Measurements from ENCODE around the gene ZNF277. TPM values are rescaled to one million over a fixed set of nuclear protein-coding genes. Genes with fewer than 3 reads are reported as not detected.

ZNF277 gene, protein sequence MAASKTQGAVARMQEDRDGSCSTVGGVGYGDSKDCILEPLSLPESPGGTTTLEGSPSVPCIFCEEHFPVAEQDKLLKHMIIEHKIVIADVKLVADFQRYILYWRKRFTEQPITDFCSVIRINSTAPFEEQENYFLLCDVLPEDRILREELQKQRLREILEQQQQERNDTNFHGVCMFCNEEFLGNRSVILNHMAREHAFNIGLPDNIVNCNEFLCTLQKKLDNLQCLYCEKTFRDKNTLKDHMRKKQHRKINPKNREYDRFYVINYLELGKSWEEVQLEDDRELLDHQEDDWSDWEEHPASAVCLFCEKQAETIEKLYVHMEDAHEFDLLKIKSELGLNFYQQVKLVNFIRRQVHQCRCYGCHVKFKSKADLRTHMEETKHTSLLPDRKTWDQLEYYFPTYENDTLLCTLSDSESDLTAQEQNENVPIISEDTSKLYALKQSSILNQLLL
- total RNA-seq, result 24.0 TPM

DNA sequence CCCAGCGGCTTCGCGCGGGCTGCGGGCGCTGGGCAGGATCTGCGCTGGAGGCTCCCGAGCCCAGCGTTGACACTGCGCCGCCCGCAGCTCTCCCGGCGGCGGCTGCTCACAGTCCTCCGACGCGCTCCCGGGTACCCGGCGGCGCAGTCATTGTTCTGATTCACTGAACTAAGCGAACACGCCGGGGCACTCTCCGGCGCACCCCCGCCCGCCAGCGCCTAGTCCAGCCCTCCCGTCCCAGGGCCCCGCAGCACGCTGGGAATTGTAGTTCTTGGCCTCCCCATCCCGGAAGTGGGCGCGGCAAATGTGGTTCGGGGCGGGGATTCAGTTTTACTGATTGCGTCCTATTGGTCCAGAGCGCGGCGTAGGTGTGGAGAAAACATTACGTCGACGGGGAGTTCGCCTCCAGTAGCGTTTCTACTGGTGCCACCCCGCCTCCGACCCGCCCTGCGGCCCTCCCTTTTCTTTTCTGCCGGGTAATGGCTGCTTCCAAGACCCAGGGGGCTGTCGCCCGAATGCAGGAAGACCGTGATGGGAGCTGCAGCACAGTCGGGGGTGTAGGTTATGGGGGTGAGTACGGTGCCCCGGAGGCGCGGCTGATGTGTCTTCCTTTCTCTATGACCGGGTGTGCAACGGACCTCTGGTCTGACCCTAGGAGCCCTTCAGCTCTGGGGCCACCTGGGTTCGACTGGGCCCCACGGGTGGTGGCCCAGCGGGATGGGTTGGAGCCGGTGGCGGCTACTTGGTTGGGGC is at the start of gene ZNF277, which contains the start of gene DOCK4:
Gene ZNF277, plus strand, starts transcription at position 458 of the 753 bp plus-strand sequence. Its CDS starts 22 bp downstream, at position 480.
Gene DOCK4, minus strand, starts transcription at position 162 of the 753 bp plus-strand sequence. CDS start 261 bp downstream, outside the sequence.
- intact Hi-C loops (cut with DNase I), result no loop called here
- ATAC-seq (peak; percentile 98), DNase-seq (ENCODE audit: low spot score) (peak; percentile 100)

DNA sequence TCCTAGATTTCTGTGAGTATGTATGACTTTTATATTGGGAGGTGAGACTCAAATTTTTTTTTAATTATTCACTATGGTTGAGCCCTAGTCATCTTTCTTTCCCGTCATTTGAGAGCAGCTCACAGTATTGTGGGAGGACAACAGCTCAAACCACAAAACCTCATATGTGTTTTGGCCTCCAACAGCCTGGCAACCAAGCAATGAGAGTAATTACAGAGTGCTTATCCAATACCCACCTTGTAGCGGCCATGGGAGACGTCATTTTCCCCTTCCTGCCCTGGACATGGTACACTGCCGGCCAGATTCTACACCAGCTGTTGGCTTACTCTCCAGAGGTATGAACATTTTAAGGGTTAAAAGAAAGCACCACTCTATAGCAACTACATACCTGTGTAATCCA is 49.4 kb upstream of the ZNF277 start:
- DNase-seq (ENCODE audit: low spot score) (no peak), ATAC-seq (no peak)
- intact Hi-C loops (cut with DNase I), result no loop called here

DNA sequence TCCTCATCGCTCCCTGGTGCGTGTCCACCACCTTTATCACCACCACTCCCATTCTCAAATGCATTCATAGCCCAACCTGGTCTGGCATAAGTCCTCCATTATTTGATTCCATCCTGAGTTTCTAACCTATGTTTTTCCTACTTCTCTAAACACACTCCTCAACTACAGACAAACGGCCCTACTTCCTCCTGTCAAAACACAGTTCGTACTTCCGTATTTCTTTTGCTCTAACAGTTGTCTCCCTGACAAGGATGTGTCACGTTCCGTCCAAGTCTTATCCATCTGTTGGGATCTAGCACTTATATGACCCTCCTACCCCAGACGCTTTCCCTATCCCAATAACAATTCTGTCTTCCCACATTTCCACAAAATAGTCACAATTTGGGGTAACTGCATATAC is 47.1 kb upstream of the ZNF277 start:
- no peak for ATAC-seq
- DNase-seq (ENCODE audit: low spot score), result no peak
- intact Hi-C loops (cut with DNase I), result no loop called here

DNA sequence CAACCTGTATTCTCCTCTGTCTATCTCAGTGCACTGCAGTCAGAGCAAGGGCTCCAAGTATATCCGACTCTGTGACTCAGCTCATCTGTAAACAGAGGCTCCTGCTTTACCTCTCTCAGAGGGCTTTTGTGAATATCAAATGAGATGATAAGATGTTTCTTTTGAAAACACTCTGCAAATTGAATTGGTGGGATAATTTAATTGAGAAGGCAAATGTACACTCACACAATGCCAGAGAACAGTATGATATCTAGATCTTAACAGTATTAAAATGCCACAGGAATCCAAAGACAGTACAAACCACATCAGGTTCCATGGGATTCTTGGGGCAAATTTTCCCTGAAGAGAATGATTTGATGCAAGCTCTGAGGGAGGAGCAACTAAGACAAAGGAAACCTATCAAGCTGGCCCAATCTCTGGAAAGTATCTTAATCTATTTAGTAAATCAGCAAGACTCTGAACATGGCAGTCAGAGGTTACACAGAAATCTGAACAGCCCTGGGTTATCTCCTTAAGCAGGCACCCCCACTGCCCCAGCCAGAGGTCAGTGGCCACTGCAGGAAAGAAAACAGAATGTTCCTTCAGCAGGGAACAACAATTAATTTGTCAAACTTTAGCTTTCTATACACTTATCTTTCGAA is 46.2 kb upstream of the ZNF277 start:
- DNase-seq (ENCODE audit: low spot score) (no peak), ATAC-seq (peak; percentile 16)

DNA sequence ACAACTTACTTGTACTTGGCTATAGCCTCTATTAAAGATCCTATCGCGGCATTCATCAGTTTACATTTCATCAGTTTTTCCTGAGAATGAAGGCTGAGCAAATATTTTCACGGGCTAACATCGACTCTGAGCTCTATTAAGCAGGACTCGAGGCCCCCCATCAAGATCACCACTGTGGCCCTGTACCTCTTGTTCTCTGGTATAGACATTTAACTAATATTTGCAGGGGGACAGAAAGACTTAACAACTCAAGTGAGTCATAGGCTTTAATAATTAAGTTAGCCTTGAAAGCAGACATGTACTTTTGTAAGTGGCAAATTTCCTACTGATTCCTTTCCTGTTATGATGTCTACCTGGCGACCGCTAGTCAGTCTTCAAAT is 45.7 kb upstream of the ZNF277 start:
- intact Hi-C loops (cut with DNase I), result no loop called here
- ATAC-seq, result no peak
- DNase-seq (ENCODE audit: low spot score), result no peak

More for the DNA sequence above, 46.2 kb upstream of the ZNF277 start:
- intact Hi-C loops (cut with DNase I), result no loop called here

DNA sequence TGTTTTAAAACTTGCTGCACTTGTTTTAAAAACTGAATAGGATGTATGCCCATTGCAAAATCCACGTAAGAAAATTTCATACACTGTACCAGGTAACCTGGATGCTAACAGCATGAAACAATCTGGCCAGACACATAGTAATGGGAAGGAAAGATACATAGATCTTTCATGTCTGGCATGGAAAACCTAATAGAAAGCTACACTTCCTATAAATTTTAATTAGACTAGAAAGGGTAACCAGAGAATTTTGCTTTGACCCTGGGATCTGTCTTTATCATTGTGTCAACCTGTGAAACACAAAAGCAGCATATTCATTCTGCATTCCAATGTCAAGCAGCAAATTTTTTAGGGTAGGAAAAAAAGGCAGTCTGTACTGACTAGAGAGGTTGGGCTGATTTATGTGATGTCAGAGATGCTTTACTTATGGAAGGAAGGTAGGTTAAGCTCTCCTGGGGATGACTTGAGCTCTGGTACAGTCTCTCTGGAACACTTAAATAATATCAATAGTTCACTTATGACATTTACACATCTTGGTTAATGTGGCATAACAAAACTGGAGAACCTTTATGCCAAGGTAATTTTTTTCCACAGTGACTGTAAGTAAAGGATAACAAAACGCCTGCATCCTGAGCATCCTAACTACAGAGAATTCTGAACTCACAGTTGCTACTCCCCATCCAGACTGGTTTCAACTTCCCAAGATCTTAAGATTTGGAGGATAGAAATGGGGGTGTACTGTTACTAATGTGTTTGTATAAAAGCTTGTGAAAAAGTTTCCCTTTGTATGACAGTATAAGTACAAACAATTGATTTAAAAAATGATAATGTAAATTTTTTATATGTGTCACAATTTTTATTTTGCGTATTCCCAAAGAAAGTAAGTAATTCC is 45.0 kb upstream of the ZNF277 start:
- no peak for DNase-seq (ENCODE audit: low spot score)
- intact Hi-C loops (cut with DNase I), result no loop called here
- no peak for ATAC-seq

DNA sequence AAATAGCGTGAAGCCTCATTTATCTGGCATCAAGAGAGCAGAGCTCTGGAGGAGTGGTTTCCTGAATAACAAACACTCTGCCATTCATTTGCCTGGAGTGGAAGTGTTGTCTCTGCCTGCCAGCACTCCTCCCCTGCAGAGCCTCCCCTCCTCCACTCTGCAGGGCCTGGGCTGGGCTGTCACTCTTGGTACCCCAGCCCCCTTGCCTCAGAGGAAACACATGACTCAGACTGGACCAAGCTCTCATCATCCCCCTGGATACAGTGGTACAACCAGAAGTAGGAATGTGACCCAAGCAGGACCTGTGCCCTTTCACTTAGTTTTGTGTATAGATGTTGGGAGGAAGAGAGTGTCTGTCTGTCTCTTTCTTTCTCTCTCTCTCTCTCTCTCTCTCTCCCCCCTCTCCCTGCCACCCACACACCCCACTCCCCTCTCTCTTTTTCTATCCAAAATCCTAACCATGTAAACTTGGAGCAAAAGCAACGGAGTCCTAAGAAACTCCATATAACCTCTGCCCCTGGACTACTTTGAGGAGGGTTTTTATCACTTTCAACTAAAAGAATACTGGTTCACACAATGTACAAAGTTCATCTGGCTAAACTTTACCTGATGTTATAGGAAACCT is 44.2 kb upstream of the ZNF277 start:
- intact Hi-C loops (cut with DNase I), result no loop called here
- DNase-seq (ENCODE audit: low spot score) (no peak), ATAC-seq (peak; percentile 80)

DNA sequence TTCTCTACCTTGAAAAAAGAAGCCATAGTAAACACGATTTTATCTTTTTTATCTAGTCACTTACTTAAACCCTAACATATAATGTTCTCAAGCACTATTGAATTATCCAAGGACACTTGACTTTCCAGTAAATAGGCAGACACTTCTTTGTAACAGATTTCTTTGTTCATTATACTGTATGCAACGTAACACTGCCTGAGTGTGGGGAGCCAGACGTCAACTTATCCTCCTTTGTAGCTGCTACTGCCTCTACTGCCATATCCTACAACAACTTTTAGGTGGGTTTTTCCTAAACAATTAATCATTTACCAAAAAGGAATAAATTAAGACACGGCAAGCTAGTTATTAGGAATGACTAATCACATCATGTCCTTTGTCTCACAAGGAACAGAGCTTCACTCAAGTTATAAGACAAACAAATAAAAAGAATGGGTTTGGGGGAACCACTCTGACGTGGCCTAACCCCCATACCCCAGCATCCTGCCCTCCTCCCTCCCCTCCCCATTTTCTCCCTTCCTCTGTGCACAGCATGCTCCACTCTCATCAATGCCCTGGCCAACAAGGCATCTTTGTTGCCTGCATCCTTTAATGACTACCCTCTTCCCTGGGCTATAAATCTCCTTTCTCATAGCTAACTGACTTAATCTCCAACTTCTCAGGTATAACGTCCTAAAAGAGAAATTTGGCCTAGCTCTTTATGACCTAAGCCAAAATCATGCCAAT is 43.5 kb upstream of the ZNF277 start:
- no peak for ATAC-seq
- DNase-seq (ENCODE audit: low spot score), result no peak
- intact Hi-C loops (cut with DNase I), result no loop called here

DNA sequence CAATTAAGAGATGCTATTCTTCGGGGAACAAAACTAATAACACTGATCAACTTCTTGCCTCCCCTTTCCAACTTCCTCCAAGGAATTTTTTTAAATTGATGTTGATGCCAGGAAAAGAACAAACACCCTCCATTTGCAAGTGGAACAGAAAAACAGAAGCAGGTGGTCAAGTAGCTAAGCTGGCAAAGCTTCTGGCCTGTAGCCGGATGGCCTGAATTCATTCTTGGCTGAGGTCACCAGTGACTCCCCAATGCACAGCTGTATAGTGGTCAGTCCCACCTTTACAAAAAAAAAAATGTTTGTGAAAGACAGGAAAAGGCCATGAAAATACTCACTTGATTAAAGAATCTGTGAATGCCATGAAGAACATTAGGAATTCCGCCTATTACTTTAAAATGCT is 39.3 kb upstream of the ZNF277 start:
- DNase-seq (ENCODE audit: low spot score), result no peak
- no peak for ATAC-seq
- intact Hi-C loops (cut with DNase I), result no loop called here

DNA sequence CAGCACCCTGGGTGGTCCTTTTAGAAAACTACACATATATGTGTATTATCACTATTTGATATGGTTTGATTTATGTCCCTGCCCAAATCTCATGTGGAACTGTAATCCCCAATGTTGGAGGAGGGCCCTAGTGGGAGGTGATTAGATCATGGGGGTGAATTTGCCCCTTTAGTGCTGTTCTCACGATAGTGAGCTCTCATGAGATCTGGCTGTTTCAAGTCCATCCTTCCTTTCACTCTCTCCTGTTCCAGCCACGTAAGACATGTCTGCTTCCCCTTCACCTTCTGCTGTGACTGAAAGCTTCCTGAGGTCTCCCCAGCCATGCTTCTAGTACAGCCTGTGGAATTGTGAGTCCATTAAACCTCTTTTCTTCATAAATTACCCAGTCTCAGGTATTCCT is 37.6 kb upstream of the ZNF277 start:
- intact Hi-C loops (cut with DNase I), result no loop called here
- DNase-seq (ENCODE audit: low spot score) (no peak), ATAC-seq (no peak)

DNA sequence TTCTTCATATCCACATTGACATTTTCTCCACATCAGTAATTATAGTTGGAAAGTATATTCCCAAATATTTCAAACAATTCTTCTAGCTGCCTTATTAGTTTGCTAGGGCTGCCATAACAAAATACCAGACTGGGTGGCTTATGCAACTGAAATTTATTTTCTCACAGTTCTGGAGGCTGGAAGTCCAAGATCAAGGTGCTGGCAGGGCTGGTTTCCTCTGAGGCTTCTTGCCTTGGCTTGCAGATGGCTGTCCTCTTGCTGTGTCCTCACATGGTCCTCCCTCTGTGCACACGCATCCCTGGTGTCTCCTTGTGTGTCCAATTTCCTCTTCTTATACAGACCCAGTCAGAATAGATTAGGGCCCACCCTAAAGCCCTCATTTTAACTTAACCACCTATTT is 34.8 kb upstream of the ZNF277 start:
- ATAC-seq (no peak), DNase-seq (ENCODE audit: low spot score) (no peak)
- intact Hi-C loops (cut with DNase I), result no loop called here

DNA sequence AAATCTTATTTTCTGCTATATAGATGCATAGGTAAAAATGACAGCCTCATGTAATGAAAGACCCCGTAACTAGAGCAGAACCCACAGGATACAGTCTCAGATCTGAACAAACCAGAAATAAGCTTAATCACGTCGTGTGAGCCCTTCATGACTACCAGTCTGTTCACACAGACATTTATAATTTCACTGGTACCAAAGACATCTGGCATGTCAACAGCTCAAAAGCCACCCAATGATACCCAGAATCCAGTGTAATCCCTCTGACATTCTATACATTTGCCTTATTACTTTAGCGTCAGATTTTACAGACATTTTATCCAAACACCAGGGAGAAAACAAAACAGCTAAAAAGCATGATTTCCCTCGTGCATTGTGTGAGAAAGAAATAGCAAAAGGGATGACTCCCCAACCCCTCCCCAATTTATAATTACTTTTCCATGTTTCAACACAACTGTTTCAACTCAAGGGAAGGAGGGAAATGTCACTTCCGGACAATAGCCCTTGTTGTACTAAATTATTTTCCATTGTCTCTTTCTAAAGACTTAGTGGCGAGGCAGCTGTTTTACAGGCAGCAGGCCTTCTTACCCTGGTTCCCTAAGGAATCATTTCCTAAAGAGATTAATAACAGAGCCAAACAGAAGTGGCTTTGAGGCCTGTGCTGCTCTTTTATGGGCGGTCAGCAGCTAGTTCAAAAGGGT is 33.5 kb upstream of the ZNF277 start:
- ATAC-seq (peak; percentile 91), DNase-seq (ENCODE audit: low spot score) (no peak)
- intact Hi-C loops (cut with DNase I), result no loop called here

DNA sequence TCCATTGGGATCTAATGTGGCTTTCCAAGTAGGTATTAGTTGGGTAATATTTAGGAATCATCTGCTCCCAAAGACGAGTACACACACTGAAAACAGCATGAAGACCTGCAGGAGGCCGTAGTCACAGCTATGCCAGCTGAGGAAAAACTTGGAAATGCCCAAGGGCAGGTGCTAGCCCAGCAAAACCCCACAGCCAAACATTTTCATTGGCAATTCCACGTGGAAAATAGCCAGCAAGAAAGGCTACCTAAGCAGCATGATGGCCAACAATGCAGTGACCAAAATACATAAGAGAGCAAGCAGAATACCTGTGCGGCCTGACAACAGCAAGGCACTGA is 33.0 kb upstream of the ZNF277 start:
- peak; percentile 12 for ATAC-seq

DNA sequence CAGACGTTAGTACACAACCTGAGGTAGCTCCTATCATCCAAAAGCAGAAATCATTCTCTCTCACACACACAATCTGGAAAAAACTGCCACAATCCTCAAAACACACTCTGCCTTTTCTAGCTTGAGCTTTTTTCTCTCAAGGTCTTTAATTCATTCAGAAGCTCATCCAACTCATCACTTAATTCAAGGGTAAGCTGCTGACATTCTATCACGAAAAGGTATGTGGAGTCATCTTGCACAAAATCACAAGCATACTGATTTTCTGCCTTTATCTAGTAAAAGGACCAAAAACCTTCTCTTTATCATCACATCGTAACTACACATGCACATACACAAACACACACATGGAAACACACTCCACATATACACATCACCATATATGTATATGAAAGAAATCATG is 32.3 kb upstream of the ZNF277 start:
- intact Hi-C loops (cut with DNase I), result no loop called here
- ATAC-seq (no peak), DNase-seq (ENCODE audit: low spot score) (no peak)

More for the DNA sequence above, 33.0 kb upstream of the ZNF277 start:
- intact Hi-C loops (cut with DNase I), result no loop called here
- DNase-seq (ENCODE audit: low spot score), result no peak

DNA sequence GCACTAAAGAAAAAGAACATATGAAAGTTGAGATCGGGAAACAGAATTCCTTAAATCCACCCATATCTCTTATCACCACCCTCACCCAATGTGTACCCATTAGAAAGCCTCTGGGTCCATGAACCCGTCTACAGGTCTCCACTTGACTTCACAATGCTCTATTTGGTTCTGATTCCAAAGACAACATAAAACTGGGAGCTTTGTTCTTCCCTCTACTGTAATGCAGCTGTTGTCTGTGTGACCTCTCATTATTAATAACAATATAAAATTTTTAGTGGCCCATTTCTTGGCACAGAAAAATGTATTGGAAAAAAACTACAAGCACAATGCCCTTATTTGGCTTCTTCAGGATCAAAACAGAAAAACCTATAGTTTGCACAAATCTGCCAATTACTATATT is 30.3 kb upstream of the ZNF277 start:
- ATAC-seq, result no peak
- no peak for DNase-seq (ENCODE audit: low spot score)
- intact Hi-C loops (cut with DNase I), result no loop called here

DNA sequence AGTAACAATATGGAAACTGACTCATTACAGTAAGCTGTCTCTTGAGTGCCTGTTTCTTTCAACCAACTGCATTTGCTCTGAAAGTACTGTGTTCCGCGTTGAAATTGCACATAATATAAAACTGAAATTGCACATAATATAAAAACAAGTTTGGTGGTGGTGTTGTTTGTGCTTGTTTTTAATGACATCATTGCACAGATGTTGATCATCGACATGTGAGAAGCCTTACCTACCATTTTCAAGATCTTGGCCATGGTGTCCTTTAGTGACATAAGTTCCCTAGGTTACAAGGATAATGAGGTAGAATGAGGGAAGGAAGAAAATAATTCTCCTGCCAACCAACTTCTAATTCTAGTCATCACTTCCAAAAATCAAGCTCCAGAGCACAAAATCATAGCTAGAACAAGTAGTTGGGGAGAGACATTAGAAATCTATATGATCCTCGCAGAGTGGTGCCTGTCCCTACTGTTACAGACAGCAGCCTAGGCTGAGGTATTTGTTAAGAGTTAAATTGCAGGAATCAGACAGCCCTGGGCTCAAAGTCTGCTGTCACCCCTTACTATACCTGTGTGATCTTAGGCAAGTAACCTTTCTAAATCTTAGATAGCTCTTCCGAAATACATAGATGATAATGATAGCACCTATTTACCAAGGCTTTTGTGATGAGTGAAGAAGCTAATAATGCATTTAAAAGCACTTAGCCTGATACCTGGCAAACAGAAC is 29.6 kb upstream of the ZNF277 start:
- ATAC-seq (no peak), DNase-seq (ENCODE audit: low spot score) (no peak)
- intact Hi-C loops (cut with DNase I), result no loop called here

DNA sequence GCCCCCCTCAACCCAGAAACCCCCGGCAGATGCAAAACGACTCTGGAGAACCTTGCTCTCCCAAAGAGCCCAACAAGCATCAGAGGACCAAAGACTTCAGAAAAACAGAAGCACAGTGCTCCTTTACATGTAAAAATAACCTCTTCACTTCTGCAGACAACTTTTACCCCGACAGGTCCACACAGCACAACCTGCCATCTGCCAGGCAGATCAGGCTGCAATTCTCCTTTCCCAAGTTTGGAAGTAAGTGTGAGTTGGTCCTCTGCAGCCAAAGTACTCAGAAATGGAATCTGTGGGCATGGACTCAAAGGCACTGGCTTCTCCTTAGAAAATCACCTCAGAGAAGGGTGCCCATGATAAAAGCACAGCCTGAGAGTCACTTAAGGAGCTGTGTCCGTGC is 26.3 kb upstream of the ZNF277 start:
- intact Hi-C loops (cut with DNase I), result no loop called here
- no peak for ATAC-seq

More for the DNA sequence above, 26.3 kb upstream of the ZNF277 start:
- no peak for DNase-seq (ENCODE audit: low spot score)

Measured in sciatic nerve (tissue), 2 donors.